PFSK-1 (cell line): ENCODE measurements around the gene COL9A1.

ENCODE experiments used
- POLR2AphosphoS5 ChIP-seq: IDR thresholded peaks from 2 replicates; pipeline ENCODE4 v1.6.1; 2012; ENCODE audit warnings: low read depth, mild to moderate bottlenecking, control low read depth, low read length, moderate library complexity
- REST ChIP-seq, 2 experiments: IDR thresholded peaks; 2 replicates each; pipeline versions ENCODE4 v1.6.1 to v1.8.0; 2011 to 2012; ENCODE audit warnings: low read depth in 2 of 2, low read length in 2 of 2, control low read depth in 1 of 2, inconsistent platforms in 1 of 2, mild to moderate bottlenecking in 1 of 2, moderate library complexity in 1 of 2; ENCODE audit not compliant: insufficient read depth in 1 of 2
- SIN3A ChIP-seq: IDR thresholded peaks from 2 replicates; pipeline ENCODE4 v1.6.1; 2012; ENCODE audit warnings: mild to moderate bottlenecking, low read length, moderate library complexity, borderline replicate concordance; ENCODE audit not compliant: insufficient read depth
- TAF1 ChIP-seq: IDR thresholded peaks from 2 replicates; pipeline ENCODE4 v1.6.1; 2012; ENCODE audit warnings: low read length, control low read depth, borderline replicate concordance; ENCODE audit not compliant: insufficient read depth

DNA sequence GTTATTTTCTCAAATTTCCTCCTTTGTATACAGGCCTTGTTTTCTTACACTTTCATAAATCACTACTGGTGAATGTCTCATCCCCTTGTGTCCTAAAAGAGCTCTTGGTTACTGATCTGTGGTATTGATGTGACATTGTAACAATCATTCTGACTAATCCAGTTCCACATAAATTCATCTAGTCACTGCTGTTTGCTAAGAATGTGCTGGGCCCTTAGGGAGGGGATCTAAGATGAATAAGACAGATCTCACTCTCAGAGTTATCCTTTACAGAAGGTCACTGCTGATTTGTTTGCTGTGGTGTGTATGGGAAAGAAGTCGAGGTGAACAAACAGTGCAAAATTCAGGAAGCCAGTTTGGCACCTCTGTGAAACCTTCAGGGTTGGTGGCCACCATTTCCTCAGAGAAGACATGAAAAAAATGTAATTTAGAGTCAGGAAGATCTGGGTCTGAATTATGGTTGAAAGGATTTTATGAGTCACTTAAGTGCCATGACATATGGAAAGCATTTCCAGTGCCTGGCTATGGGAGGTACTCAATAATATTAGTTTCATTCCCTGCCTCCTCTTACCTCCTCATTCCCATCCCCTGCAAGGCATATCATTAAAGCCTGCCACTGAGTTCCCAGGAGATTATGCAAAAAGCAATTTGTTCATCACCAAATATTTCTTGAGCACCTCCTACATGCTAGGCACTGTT lies 121.8 kb downstream of the COL9A1 start:
- TF ChIP-seq SIN3A (no peak), TAF1 (no peak), REST (IDR thresholded peaks at IDR 0.05; ENCODE audit: insufficient read depth in 1 of 2, low read depth in 2 of 2, low read length in 2 of 2) (no peak), POLR2AphosphoS5 (no peak)
